Thoracic aorta endothelial cell (primary cell): ENCODE measurements around the gene RPS15. TPM values are rescaled to one million over a fixed set of nuclear protein-coding genes. Genes with fewer than 3 reads are reported as not detected.

Source experiments
- total RNA-seq: library from RNA; depleted of rRNA; stranded (reverse); fragments of >200 nt; gene quantifications from 2 replicates; pipeline ENCODE4 v1.2.3, GENCODE V29; 2012

The RPS15 gene
- 638 and 737 TPM in 2 replicates for total RNA-seq

DNA sequence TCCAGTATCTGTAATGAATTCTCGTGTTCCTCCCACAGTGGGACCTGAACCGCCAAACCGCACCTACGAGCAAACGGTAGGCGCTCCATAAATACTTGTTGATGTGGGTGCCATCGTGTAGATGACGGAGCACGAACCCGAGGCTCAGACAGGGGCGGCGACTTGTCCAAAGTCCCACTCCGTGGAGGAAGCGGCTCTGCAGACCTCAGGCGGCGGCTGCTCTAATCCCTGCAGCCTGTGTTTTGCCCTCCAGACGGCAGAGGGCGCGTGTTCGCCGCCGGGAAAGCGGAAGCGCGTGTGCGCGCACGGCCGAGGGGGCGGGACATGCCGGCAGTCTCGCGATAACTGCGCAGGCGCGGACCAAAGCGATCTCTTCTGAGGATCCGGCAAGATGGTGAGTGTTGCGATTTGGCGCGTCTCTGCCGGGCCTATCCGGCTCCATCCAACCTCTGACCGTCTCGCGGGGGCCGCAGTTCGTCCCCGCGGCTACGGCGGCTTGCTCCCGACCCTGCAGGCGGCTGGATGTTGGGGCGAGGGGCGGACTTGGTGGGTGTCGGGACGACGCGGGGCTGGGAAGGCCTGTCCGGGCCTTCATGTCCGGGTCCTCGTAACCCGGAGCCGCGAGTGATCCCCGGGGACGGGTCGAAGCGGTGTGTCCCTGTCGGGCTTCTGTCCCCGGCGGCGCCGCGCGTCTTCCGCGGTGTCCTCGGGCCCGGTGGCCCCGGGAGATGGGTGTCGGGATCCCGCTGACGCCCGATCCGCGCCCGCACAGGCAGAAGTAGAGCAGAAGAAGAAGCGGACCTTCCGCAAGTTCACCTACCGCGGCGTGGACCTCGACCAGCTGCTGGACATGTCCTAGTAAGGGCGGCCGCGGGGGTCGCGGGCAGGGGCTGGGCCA is at the start of gene RPS15:
TSS of gene RPS15 (plus strand) at position 362 of the 898 bp plus-strand sequence. CDS start at position 392, 30 bp downstream.

DNA sequence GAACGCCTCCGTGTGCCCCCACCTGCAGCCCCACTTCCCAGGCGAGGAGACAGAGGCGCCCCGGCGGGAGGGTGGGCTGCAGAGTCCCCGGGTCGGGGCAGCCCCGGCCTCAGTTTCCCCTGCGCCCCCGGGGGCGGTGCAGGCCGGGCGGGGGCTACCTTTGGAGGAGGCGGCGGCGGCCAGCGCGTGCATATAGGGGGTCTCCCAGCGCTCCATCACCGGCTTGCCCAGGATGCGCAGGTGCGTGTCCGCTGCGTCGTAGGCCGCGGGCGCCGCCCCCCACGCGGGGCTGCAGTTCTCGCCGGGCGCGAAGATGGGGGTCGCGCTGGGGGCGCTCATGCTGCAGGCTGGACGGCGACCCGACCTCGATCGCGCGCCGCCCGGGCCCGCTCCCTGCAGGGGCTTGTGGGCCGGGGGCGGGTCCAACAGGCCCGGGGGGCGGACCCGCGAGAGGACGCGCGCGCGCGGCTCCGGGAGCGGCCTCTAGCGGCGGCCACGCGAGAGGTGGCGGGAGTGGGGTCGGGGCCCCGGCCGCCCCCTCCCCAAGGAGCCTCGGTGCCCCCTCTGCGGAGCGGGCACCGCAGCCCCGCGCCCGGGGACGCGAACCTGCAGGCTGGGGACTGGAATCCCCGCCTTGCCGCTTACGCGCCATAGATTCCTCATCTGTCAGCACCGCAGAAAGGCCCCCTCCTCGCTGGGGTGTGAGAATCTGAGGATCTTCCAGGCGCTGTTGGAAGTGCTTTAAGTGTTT is 36.9 kb upstream of the RPS15 start, which contains the start of gene GAMT:
TSS of gene GAMT (minus strand) at position 405 of the 751 bp plus-strand sequence. CDS start at position 339, 66 bp downstream.

DNA sequence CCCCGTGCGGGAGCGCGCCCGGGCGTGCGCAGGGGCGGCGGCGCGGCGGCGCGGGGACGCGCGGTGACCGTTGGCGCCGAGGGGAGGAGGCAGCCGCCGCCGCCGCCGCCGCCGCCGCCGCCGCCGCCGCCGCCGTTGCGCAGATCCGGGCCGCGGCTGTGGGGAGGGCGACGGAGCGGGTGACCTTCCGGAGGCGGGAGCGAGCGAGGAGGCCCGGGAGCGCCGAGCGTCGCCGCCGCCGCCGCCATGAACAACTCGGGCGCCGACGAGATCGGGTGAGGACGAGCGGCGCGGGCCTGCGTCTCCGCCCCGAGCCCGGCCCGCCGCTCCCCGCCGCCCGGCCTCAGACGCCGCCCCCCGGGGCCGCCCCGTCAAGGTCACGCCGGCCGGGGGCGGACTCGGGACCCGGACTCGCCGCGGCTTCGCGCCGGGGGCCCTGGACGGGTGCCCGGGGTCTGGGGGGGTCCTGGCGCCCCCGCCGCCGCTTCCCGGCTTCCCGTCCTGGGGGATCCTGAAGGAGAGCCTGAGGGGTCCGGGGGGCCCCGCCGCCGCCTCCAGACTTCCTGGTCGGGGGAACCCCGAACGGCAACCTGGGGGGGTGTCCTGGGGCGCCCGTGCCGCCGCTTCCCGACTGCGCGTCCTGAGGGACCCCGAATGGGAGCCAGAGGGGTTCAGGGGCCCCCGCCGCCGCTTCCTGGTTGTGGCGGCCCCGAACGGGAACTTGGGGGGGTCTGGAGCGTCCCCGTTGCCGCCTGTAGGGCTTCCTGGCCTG is 30.5 kb upstream of the RPS15 start, which contains the start of gene DAZAP1:
TSS of gene DAZAP1 (plus strand) at position 59 of the 772 bp plus-strand sequence. CDS start at position 247, 188 bp downstream.

DNA sequence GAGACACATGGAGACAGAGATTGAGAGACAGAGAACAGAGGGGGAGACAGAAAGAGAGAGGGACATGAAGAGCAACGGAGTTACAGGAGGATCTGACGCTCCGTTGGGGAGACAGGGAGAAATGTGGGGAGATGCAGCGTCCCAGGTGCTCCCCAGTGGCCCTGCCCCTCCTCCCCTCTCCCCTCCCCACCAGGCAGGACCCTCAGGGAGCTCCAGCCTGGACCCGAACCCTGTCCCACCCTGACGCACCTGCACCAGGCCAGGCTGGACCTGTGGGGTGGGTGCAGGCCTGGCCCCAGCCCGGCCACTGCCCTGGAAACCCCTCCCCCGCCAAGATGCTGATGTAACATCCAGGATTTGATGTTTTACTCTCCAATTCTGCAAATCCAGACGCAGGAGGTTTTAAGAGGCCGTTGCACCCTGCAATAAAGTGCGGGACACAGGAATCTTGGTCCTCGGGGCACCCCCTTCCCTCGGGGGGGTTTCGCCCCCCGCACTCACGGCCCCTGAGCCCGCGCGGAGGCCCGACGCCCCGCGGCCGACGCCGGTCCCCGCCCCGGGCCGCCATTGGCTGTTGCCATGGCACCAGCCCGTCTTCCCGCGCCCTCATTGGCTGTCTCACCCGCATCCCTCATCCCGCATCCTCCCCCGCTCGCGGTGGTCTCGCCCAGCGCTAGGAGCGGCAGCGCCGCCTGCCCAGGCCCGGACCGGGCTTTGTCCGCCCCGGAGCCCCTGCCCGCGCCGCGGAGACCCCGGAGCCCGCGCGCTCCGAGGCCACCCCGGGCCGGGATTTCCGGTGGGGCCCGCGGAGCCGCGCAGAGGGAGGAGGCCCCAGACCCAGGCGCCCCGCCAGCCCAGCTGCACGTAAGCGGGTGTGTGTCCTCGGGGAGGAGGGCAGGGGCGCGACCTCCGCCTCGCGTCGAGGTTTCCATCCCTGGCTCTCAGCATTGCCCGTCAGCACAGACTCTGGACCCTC is 11.6 kb downstream of the RPS15 start, which contains the start of gene APC2:
TSS of gene APC2 (plus strand) at position 655 of the 976 bp plus-strand sequence. CDS start 2,881 bp downstream, outside the sequence.

DNA sequence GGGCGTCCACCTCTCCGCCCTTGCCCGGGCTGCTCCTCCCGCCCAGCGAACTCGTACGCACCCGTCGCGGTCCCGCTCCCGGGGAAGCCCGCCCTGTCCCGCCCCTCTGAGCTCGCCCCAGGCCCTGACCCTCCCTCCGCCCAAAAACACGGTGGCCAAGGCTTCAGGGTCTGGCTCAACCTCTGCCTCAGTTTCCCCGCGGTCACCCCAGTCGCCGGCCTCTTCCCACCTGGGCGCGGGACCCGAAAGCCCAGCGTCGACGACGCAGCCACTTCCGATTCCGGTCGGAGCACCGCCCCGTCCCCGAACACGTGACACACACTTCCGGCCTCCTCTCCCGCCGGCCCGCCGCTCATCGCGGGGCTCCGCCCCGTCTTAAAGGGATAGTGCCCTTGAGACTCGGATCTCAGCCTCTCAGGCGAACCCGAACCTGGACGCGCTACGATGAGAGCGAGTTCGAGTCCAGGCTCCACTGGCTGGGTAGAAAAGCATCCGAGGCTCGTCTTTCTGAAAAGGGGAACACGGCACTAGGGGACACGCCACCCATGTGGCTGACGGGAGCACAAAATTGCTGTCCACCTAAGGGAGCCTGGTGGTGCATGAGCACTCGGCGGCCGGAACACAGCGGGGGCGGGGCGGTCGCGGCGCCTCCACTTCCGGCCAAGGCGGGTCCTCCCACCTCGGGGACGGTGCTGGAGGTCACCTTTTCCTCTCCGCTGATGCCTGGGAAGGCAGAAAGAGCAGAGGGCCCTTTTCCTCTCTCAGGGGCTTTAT is 40.9 kb downstream of the RPS15 start, which contains the start of gene C19orf25:
TSS of gene C19orf25 (minus strand) at position 282 of the 774 bp plus-strand sequence. CDS start 312 bp downstream, outside the sequence.

Other genes with a start within 250 kb of the RPS15 start
- 68.5 and 75.7 TPM in 2 replicates for gene STK11, start 232.6 kb upstream of the RPS15 start, total RNA-seq
- 3.1 and 3.8 TPM in 2 replicates for gene CBARP, start 200.4 kb upstream of the RPS15 start, total RNA-seq
- 21.3 and 23.3 TPM in 2 replicates for gene ATP5F1D, start 196.6 kb upstream of the RPS15 start, total RNA-seq
- 20.2 and 22.2 TPM in 2 replicates for gene MIDN, start 189.8 kb upstream of the RPS15 start, total RNA-seq
- 129 and 154 TPM in 2 replicates for gene CIRBP, start 169.1 kb upstream of the RPS15 start, total RNA-seq
- 25.6 and 30.5 TPM in 2 replicates for gene FAM174C, start 162.9 kb upstream of the RPS15 start, total RNA-seq
- 0.27 TPM in 1 of 2 replicates, not detected in the other for gene EFNA2, start 152.5 kb upstream of the RPS15 start, total RNA-seq
- gene NDUFS7, start 54.5 kb upstream of the RPS15 start, total RNA-seq = 48.8 and 60.9 TPM in 2 replicates
- gene GAMT, start 36.9 kb upstream of the RPS15 start, total RNA-seq = 15.6 and 15.7 TPM in 2 replicates
- gene DAZAP1, start 30.8 kb upstream of the RPS15 start, total RNA-seq = 66.4 and 95.1 TPM in 2 replicates
- 0.07 and 0.13 TPM in 2 replicates for gene APC2, start 11.7 kb downstream of the RPS15 start, total RNA-seq
- 14.0 and 17.9 TPM in 2 replicates for gene C19orf25, start 40.8 kb downstream of the RPS15 start, total RNA-seq
- 1.1 and 1.3 TPM in 2 replicates for gene PCSK4, start 52.0 kb downstream of the RPS15 start, total RNA-seq
- 0.57 and 1.1 TPM in 2 replicates for gene REEP6, start 52.8 kb downstream of the RPS15 start, total RNA-seq
- 0.22 and 0.53 TPM in 2 replicates for gene ADAMTSL5, start 74.6 kb downstream of the RPS15 start, total RNA-seq
- not detected in 2 replicates for gene PLK5, start 85.7 kb downstream of the RPS15 start, total RNA-seq
- gene MEX3D, start 129.9 kb downstream of the RPS15 start, total RNA-seq = 57.1 and 62.6 TPM in 2 replicates
- 78.7 and 86.2 TPM in 2 replicates for gene MBD3, start 154.5 kb downstream of the RPS15 start, total RNA-seq
- 32.0 and 34.7 TPM in 2 replicates for gene UQCR11, start 167.1 kb downstream of the RPS15 start, total RNA-seq
- gene TCF3, start 214.2 kb downstream of the RPS15 start, total RNA-seq = 94.9 and 154 TPM in 2 replicates